ENCODE measurements around the gene TLR3.

Gene TLR3

DNA sequence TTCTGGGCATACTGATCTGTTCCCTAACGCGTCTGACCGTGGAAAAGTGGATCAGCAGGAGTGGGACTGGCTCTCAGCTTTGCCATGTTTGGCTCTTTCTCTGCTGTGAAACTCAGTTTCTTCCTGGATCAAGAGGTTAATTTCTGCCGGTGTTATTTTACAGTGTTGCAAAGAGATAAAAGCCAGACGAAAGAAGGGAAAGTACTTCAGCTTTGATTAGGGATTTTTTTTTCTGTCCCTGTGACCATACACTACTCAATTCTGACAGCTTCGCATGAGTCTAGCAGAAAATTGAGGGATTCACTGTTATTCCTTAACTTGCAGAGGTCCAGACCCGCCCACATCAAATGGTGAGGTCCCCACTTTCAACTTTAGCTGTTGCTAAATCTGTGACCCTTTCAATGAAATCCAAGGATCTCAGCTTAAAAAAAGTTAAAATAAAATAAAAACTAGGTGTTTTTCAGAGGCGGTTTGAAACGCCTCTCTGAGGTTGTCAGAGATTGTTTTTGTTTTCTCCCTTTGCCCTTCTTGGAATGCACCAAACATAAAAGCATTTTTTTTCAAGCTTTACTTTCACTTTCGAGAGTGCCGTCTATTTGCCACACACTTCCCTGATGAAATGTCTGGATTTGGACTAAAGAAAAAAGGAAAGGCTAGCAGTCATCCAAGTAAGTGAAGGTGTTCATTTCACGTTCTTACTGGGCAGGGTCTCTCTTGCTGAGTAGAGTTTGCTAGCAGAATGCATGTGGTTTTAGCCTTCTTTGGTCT is at the start of gene TLR3:
Gene TLR3, plus strand, starts transcription at position 576 of the 768 bp plus-strand sequence. CDS start 7,464 bp downstream, outside the sequence.
- TF ChIP-seq MYC (IDR thresholded peaks at IDR 0.05; ENCODE audit: low read depth, low read length) (no peak), POLR2A (IDR thresholded peaks at IDR 0.05; ENCODE audit: extremely low read depth, insufficient read length) (no peak)
- TF ChIP-seq, protein P1, sequence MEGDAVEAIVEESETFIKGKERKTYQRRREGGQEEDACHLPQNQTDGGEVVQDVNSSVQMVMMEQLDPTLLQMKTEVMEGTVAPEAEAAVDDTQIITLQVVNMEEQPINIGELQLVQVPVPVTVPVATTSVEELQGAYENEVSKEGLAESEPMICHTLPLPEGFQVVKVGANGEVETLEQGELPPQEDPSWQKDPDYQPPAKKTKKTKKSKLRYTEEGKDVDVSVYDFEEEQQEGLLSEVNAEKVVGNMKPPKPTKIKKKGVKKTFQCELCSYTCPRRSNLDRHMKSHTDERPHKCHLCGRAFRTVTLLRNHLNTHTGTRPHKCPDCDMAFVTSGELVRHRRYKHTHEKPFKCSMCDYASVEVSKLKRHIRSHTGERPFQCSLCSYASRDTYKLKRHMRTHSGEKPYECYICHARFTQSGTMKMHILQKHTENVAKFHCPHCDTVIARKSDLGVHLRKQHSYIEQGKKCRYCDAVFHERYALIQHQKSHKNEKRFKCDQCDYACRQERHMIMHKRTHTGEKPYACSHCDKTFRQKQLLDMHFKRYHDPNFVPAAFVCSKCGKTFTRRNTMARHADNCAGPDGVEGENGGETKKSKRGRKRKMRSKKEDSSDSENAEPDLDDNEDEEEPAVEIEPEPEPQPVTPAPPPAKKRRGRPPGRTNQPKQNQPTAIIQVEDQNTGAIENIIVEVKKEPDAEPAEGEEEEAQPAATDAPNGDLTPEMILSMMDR (IDR thresholded peaks at IDR 0.05; ENCODE audit: low read depth, low read length): no peak
- TF ChIP-seq, protein P2, sequence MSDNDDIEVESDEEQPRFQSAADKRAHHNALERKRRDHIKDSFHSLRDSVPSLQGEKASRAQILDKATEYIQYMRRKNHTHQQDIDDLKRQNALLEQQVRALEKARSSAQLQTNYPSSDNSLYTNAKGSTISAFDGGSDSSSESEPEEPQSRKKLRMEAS (IDR thresholded peaks at IDR 0.05; ENCODE audit: low read depth, low read length): no peak
- H3K4me3 ChIP-seq (ENCODE audit: low read depth, low read length): peak within 1 kb of the TSS; percentile 68
- peak; percentile 16 for DNase-seq (ENCODE audit: low read depth)

DNA sequence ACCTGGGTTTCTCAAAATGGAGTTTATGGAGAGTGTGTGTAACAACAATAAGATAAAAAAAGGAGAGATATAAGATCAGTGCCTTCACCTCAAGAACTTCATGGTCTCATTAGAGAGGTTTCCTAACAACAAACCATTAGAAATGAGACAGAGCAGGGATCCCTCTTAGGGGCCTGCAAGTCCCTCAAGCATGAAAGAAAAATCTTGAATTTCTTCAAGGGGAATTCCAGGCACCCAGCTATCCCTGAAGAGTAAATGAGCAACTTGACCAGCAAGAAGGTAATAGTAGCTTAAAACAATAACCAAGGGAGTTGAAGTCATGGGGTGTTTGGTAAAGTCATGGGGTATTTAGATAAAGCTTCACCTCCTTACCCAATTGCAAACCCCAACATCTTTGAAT is 49.7 kb upstream of the TLR3 start:
- H3K4me3 ChIP-seq (ENCODE audit: low read depth, low read length): no peak overlapping the region
- TF ChIP-seq, protein P1 (IDR thresholded peaks at IDR 0.05; ENCODE audit: low read depth, low read length): no peak
- TF ChIP-seq, protein P2 (IDR thresholded peaks at IDR 0.05; ENCODE audit: low read depth, low read length): no peak
- TF ChIP-seq POLR2A (IDR thresholded peaks at IDR 0.05; ENCODE audit: extremely low read depth, insufficient read length) (no peak), MYC (IDR thresholded peaks at IDR 0.05; ENCODE audit: low read depth, low read length) (no peak)
- no peak for DNase-seq (ENCODE audit: low read depth)

DNA sequence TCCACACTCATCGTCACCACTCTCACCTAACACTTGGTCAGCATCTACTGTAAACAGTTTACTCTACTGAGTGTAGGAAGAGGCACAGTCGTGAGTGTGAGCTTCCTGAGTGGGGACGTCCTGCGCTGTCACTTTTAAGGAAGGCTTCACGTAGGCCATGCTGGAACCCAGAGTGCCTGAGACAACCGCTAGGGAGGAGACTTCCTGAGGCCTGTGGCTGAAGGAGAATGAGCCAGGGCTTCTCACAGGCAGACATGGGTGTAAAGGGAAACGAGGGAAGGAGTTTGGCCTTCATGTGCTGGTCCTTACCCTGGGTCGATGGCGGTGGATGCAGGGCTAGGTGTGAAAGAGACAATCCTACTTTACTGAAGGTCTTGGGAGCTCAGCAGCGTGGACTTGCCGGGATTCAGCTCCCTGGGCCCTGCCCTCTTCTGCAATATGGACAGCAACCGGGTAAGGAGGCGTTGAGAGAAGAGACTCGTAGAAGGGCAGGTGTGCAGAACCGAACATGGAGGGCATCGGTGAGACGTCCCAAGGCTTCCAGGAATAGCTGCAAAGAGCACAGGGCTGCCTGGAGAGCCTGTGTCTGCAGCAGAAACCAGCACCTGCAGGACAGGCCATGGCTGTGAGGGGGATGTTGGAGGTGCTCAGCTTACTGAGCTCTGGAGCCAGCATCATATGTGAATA is 48.7 kb upstream of the TLR3 start:
- no peak overlapping the region for H3K4me3 ChIP-seq (ENCODE audit: low read depth, low read length)
- TF ChIP-seq, protein P1 (IDR thresholded peaks at IDR 0.05; ENCODE audit: low read depth, low read length): no peak
- TF ChIP-seq POLR2A (IDR thresholded peaks at IDR 0.05; ENCODE audit: extremely low read depth, insufficient read length): no peak
- TF ChIP-seq, protein P2 (IDR thresholded peaks at IDR 0.05; ENCODE audit: low read depth, low read length): no peak
- TF ChIP-seq MYC (IDR thresholded peaks at IDR 0.05; ENCODE audit: low read depth, low read length): no peak
- DNase-seq (ENCODE audit: low read depth): no peak

- no peak overlapping the region for H3K4me3 ChIP-seq (ENCODE audit: low read depth, low read length)
- DNase-seq (ENCODE audit: low read depth): no peak
- no peak for TF ChIP-seq MYC (IDR thresholded peaks at IDR 0.05; ENCODE audit: low read depth, low read length)
- TF ChIP-seq POLR2A (IDR thresholded peaks at IDR 0.05; ENCODE audit: extremely low read depth, insufficient read length): no peak
- TF ChIP-seq, protein P1 (IDR thresholded peaks at IDR 0.05; ENCODE audit: low read depth, low read length): no peak
- TF ChIP-seq, protein P2 (IDR thresholded peaks at IDR 0.05; ENCODE audit: low read depth, low read length): no peak
Observed at GRCh38 chr4:186020793-186021407, 48.1 kb upstream of the TLR3 start.

DNA sequence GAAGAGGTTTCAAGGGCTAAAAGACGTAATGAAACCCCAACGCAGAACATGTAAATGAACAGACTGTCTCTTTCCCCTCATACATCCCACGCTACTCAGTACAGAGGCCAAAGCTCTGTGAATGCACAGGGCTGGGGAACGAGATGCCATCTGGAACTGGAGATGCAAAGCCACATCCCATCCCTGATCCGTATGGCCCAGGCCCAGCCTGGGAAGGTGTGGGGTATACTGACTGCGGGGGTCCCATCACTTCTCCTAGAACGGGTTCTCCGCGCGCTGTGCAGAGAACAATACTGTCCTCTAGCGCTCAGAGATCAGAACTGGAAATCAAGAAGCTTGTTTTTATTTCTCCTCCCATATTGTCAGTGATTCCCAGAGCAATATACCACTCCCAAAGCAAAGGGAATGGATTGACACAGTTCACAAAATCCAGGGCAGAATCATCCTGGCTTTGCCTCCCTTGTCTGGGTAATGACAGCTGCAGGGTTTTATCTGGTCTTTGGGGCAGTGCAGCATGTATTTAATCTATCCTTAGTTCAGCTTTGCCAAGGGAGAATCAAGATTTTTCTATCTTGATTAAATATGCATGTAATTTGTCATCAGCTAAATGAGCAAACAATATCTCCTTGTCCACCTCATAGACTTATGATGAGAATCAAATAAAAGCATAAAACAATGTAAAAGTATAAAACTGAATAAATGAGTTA is 47.3 kb upstream of the TLR3 start:
- H3K4me3 ChIP-seq (ENCODE audit: low read depth, low read length): no peak overlapping the region
- DNase-seq (ENCODE audit: low read depth): peak; percentile 13
- no peak for TF ChIP-seq MYC (IDR thresholded peaks at IDR 0.05; ENCODE audit: low read depth, low read length)
- TF ChIP-seq POLR2A (IDR thresholded peaks at IDR 0.05; ENCODE audit: extremely low read depth, insufficient read length): no peak
- TF ChIP-seq, protein P1 (IDR thresholded peaks at IDR 0.05; ENCODE audit: low read depth, low read length): peak; percentile 58
- TF ChIP-seq, protein P2 (IDR thresholded peaks at IDR 0.05; ENCODE audit: low read depth, low read length): no peak

Measured in NB4 (cell line).